Subcutaneous adipose tissue (tissue), 4 donors: ENCODE data around the gene CHST14. TPM values are rescaled to one million over a fixed set of nuclear protein-coding genes. Genes with fewer than 3 reads are reported as not detected.

Experiments
- total RNA-seq, 4 donors: library from RNA; depleted of rRNA; stranded (reverse); fragments of >200 nt; gene quantifications; one replicate each; pipeline ENCODE4 v1.1.0, GENCODE V29; 2016
- TF ChIP-seq, protein P1 (sequence below): fragments of 450-650 bp; IDR thresholded peaks from one replicate; pipeline ENCODE4 v1.5.1; 2016; ENCODE audit warnings: low read depth, mild to moderate bottlenecking, control low read depth, antibody characterized with exemption, moderate library complexity

Gene CHST14
- total RNA-seq, 4 donors from 2014 or later, result 9.0 to 9.8 (median 9.7) TPM

DNA sequence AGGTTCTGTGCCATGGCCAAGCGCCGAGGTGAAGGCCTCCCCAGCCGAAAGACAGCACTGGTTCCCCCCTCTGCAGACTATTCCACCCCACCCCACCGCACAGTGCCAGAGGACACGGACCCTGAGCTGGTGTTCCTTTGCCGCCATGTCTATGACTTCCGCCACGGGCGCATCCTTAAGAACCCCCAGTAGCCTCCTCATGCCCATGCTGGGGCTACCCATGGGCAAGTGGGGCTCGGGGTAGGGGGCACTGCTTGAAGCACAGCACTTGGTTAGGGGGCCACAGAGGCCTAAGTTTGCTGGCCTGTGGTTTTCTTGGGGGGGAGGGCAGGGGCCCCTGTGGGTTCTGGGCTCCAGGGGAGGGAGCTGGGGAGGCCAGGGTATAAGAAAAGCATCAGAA lies 4.8 kb upstream of the CHST14 start:
- TF ChIP-seq, protein P1, sequence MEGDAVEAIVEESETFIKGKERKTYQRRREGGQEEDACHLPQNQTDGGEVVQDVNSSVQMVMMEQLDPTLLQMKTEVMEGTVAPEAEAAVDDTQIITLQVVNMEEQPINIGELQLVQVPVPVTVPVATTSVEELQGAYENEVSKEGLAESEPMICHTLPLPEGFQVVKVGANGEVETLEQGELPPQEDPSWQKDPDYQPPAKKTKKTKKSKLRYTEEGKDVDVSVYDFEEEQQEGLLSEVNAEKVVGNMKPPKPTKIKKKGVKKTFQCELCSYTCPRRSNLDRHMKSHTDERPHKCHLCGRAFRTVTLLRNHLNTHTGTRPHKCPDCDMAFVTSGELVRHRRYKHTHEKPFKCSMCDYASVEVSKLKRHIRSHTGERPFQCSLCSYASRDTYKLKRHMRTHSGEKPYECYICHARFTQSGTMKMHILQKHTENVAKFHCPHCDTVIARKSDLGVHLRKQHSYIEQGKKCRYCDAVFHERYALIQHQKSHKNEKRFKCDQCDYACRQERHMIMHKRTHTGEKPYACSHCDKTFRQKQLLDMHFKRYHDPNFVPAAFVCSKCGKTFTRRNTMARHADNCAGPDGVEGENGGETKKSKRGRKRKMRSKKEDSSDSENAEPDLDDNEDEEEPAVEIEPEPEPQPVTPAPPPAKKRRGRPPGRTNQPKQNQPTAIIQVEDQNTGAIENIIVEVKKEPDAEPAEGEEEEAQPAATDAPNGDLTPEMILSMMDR, result no peak

DNA sequence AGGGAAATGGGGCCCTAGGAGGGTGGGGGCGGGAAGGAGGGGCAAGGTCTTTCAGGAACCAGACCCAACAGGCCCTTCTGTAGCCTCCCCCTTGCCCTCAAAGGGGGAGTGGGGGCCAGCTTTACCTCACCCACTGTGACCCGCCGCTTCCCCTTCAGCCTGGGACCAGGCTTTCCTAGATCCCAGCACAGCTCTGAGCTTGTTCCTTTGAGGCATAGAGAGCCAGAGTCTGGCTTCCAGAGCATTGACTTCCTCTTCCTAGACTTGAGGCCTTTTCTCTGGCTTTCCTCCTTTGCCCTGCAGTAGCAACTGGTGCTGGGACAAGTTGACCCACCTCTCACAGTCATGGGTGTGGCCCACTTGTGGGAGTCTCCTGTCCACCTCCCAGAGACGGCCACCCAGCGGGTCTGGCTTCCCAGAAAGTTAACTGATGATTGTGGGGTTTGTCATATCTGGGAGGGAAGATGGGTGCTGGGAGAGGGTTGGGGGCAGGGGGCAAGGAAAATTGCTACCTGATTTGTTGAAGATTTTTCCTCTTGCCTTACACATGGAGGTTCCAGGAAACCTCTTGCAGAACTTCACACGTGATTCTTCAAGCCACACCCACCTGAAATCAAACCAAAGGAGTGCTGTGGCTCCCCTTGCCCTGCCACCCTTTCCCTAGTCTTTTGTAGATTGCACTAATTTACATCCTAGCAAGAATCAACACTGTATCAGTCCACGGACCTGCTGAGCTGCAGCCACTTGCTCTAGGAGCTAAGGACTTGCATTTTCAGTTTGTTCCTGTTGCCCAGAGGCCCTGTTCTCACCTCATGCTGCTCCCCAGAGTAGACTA lies 4.1 kb upstream of the CHST14 start:
- TF ChIP-seq, protein P1, result no peak

DNA sequence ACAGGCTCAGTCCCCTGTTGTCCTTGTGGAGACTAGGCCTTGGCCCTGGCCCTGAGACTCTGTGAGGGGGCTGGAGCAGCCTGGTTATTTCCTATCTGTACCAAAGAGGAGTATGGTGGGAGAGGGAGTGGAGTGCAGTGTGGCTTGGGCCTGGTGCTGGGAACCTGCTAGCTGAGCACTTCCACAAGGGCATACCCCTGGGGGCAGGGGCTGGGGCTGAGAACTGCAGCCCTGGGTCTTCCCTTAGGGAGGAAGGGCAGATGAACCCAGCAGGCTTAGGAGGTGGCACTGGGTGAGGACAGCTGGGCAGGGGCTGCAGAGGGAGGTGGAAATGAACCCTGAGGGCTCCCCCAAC lies 3.5 kb upstream of the CHST14 start:
- TF ChIP-seq, protein P1, result no peak

DNA sequence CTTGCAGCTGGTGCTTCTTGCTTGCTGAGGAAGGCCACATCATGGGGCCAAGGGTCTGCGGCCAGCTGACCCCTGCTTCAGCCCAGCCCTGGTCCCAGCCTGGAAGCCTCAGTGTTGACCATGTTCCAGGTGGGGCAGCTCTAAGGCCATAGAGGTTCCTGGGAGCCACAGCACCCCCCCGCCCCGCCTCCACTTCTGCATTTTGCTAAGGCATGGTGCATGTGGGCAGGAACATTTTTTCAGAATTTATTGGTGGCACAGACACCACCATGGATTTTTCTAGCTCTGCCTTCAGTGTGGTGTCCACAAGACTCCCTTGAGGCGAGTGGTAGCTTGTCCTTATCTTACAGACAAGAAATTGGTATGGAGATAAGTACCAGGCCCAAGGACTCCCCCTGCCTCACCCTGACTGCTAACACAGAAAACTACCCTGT lies 1.9 kb upstream of the CHST14 start:
- TF ChIP-seq, protein P1, result no peak

DNA sequence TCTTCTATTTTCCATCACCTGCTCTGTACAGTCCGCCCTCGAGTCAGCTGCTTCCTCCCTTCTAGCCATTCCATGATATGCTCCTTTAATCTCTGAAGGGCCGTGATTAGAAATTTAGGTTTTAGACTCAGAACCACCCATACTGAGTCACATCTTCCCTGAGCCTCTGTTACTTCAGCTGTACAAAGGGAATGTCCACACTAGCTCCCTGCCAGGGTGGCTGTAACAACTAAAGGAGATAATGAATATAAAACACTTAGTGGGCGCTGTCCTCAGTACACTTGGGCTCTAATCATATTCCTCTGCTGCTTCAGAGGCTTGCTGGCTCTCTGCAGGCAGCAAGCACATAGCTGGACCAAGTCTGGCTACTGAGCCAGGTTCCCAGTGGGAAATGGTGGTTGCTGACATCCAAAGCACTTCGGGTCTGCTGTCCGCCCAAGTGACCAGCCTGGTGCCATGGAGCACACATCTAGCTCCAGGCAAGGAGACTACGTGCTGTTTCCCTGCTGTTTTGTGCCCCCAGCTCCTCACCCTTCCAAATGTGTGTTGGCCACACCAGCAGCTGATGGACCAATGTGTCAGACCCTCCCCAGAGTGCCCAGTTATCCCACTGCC lies 901 bp upstream of the CHST14 start:
- TF ChIP-seq, protein P1, result no peak

DNA sequence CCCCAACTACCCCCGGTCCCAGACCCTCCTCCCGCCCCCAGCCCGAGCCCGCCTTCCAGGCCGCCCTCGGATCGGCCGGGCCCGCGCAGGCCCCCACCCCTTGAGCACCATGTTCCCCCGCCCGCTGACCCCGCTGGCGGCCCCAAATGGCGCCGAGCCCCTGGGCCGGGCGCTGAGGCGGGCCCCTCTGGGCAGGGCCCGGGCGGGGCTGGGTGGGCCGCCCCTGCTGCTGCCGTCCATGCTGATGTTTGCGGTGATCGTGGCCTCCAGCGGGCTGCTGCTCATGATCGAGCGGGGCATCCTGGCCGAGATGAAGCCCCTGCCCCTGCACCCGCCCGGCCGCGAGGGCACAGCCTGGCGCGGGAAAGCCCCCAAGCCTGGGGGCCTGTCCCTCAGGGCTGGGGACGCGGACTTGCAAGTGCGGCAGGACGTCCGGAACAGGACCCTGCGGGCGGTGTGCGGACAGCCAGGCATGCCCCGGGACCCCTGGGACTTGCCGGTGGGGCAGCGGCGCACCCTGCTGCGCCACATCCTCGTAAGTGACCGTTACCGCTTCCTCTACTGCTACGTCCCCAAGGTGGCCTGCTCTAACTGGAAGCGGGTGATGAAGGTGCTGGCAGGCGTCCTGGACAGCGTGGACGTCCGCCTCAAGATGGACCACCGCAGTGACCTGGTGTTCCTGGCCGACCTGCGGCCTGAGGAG lies 472 bp downstream of the CHST14 start:
- TF ChIP-seq, protein P1, result no peak

DNA sequence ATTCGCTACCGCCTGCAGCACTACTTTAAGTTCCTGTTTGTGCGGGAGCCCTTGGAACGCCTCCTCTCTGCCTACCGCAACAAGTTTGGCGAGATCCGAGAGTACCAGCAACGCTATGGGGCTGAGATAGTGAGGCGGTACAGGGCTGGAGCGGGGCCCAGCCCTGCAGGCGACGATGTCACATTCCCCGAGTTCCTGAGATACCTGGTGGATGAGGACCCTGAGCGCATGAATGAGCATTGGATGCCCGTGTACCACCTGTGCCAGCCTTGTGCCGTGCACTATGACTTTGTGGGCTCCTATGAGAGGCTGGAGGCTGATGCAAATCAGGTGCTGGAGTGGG lies 995 bp downstream of the CHST14 start:
- TF ChIP-seq, protein P1, result no peak
